ENCODE data around the gene PSMC3.

- TF ChIP-seq, protein P1, sequence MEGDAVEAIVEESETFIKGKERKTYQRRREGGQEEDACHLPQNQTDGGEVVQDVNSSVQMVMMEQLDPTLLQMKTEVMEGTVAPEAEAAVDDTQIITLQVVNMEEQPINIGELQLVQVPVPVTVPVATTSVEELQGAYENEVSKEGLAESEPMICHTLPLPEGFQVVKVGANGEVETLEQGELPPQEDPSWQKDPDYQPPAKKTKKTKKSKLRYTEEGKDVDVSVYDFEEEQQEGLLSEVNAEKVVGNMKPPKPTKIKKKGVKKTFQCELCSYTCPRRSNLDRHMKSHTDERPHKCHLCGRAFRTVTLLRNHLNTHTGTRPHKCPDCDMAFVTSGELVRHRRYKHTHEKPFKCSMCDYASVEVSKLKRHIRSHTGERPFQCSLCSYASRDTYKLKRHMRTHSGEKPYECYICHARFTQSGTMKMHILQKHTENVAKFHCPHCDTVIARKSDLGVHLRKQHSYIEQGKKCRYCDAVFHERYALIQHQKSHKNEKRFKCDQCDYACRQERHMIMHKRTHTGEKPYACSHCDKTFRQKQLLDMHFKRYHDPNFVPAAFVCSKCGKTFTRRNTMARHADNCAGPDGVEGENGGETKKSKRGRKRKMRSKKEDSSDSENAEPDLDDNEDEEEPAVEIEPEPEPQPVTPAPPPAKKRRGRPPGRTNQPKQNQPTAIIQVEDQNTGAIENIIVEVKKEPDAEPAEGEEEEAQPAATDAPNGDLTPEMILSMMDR (conservative IDR thresholded peaks at IDR 0.05) = no peak
- TF ChIP-seq EZH2 (IDR thresholded peaks at IDR 0.05; ENCODE audit: low read depth) = no peak
These were observed 19.1 kb downstream of the PSMC3 start for GRCh38 chr11:47406896-47407745.
